ENCODE measurements around the gene CIB2. TPM values are rescaled to one million over a fixed set of nuclear protein-coding genes. Genes with fewer than 3 reads are reported as not detected.

The CIB2 gene
- total RNA-seq, 1 donor from 2014 or later = 16.7 TPM

GRCh38 chr15:78092261-78093041, 38.8 kb downstream of the CIB2 start, which contains the start of gene SH2D7:
Gene SH2D7, plus strand, starts transcription at chr15:78092561. Its CDS starts 24 bp downstream, at chr15:78092585.
- no peak for DNase-seq (ENCODE audit: low spot score)
- intact Hi-C loops (cut with DNase I) = no loop called here

- intact Hi-C loops (cut with DNase I) = no loop called here
- DNase-seq (ENCODE audit: low spot score) = no peak
Measured at GRCh38 chr15:78090422-78091063, 40.7 kb downstream of the CIB2 start.

GRCh38 chr15:78088773-78089080, 42.5 kb downstream of the CIB2 start:
- intact Hi-C loops (cut with DNase I) = no loop called here
- DNase-seq (ENCODE audit: low spot score) = no peak

GRCh38 chr15:78087951-78088772, 43.1 kb downstream of the CIB2 start:
- no peak for DNase-seq (ENCODE audit: low spot score)

GRCh38 chr15:78085928-78086327, 45.3 kb downstream of the CIB2 start:
- DNase-seq (ENCODE audit: low spot score) = no peak
- intact Hi-C loops (cut with DNase I) = no loop called here

More at GRCh38 chr15:78087951-78088772, 43.1 kb downstream of the CIB2 start:
- intact Hi-C loops (cut with DNase I) = no loop called here

GRCh38 chr15:78084449-78084750, 46.8 kb downstream of the CIB2 start:
- intact Hi-C loops (cut with DNase I) = no loop called here
- no peak for DNase-seq (ENCODE audit: low spot score)

- intact Hi-C loops (cut with DNase I) = no loop called here
- DNase-seq (ENCODE audit: low spot score) = no peak
Measured at GRCh38 chr15:78083687-78084448, 47.4 kb downstream of the CIB2 start.

- intact Hi-C loops (cut with DNase I) = no loop called here
- no peak for DNase-seq (ENCODE audit: low spot score)
Measured at GRCh38 chr15:78083186-78083585, 48.1 kb downstream of the CIB2 start.

- intact Hi-C loops (cut with DNase I) = no loop called here
- no peak for DNase-seq (ENCODE audit: low spot score)
Measured at GRCh38 chr15:78082743-78083110, 48.5 kb downstream of the CIB2 start.

GRCh38 chr15:78082106-78082742, 49.0 kb downstream of the CIB2 start:
- intact Hi-C loops (cut with DNase I) = no loop called here
- no peak for DNase-seq (ENCODE audit: low spot score)

- intact Hi-C loops (cut with DNase I) = no loop called here
- no peak for DNase-seq (ENCODE audit: low spot score)
Measured at GRCh38 chr15:78080088-78080460, 51.2 kb downstream of the CIB2 start.

GRCh38 chr15:78079298-78080087, 51.8 kb downstream of the CIB2 start:
- intact Hi-C loops (cut with DNase I) = no loop called here
- DNase-seq (ENCODE audit: low spot score) = no peak

- intact Hi-C loops (cut with DNase I) = no loop called here
- no peak for DNase-seq (ENCODE audit: low spot score)
Measured at GRCh38 chr15:78077871-78078210, 53.4 kb downstream of the CIB2 start.

- peak; percentile 87 for DNase-seq (ENCODE audit: low spot score)
- intact Hi-C loops (cut with DNase I) = no loop called here
Measured at GRCh38 chr15:78077053-78077870, 54.0 kb downstream of the CIB2 start, which contains the start of gene TBC1D2B. Gene TBC1D2B, minus strand, starts transcription at chr15:78077711. Its CDS starts 59 bp downstream, at chr15:78077652.

- intact Hi-C loops (cut with DNase I) = no loop called here
- no peak for DNase-seq (ENCODE audit: low spot score)
Measured at GRCh38 chr15:78076231-78077052, 54.8 kb downstream of the CIB2 start.

GRCh38 chr15:78075490-78076230, 55.6 kb downstream of the CIB2 start:
- peak; percentile 81 for DNase-seq (ENCODE audit: low spot score)
- intact Hi-C loops (cut with DNase I) = no loop called here
